Tibial nerve (tissue), 4 donors: Measurements from ENCODE around the gene TMUB1. TPM values are rescaled to one million over a fixed set of nuclear protein-coding genes. Genes with fewer than 3 reads are reported as not detected.

Experiments
- DNase-seq, 2 donors: peaks; one replicate each; pipeline ENCODE4 v3.0.0-alpha.2; 2019; ENCODE audit warnings: low spot score in 2 of 2
- H3K27ac ChIP-seq, 4 donors: fragments of 200-600 bp; sonication (generic) in 3 of 4; one replicate each; pipeline ENCODE4 v1.5.1; 2017 to 2019; ENCODE audit warnings: mild to moderate bottlenecking in 1 of 4
- H3K27me3 ChIP-seq, 2 donors: fragments of 200-600 bp; sonication (generic) in 1 of 2; one replicate each; pipeline versions ENCODE4 v1.5.1 to v1.6.0; 2017 to 2019
- H3K36me3 ChIP-seq, 3 donors: fragments of 200-600 bp; sonication (generic); one replicate each; pipeline ENCODE4 v1.5.1; 2018 to 2019
- H3K4me1 ChIP-seq, 4 donors: fragments of 200-600 bp; sonication (generic) in 3 of 4; one replicate each; pipeline ENCODE4 v1.5.1; 2017 to 2019
- H3K4me3 ChIP-seq, 4 donors: fragments of 200-600 bp; sonication (generic) in 3 of 4; one replicate each; pipeline ENCODE4 v1.5.1; 2017 to 2019; ENCODE audit warnings: mild to moderate bottlenecking in 1 of 4, moderate library complexity in 1 of 4
- H3K9me3 ChIP-seq, 4 donors: fragments of 200-600 bp; sonication (generic) in 3 of 4; one replicate each; pipeline ENCODE4 v1.5.1; 2017 to 2019
- CTCF ChIP-seq, 5 experiments: fragments of 200-600 bp in 3 of 5; fragments of 450-650 bp in 2 of 5; sonication (generic) in 3 of 5; IDR thresholded peaks; one replicate each; pipeline ENCODE4 v1.5.1; 2016 to 2019; ENCODE audit warnings: antibody characterized with exemption in 5 of 5, mild to moderate bottlenecking in 3 of 5, moderate library complexity in 2 of 5
- EP300 ChIP-seq, 2 donors: sonication (generic); formaldehyde crosslinking; IDR thresholded peaks; one replicate each; pipeline ENCODE4 v1.6.1; 2017; ENCODE audit warnings: antibody characterized with exemption in 2 of 2, mild to moderate bottlenecking in 1 of 2
- POLR2A ChIP-seq, 2 donors: fragments of 450-650 bp; IDR thresholded peaks; one replicate each; pipeline ENCODE4 v1.6.1; 2017; ENCODE audit warnings: antibody characterized with exemption in 2 of 2, mild to moderate bottlenecking in 2 of 2, moderate library complexity in 2 of 2
- WGBS, 2 donors: methylation state at CpG; one replicate each; pipeline ENCODE4 v1.1.5; 2018; 5-methylcytosine and 5-hydroxymethylcytosine counted together
- total RNA-seq, 4 donors: library from RNA; depleted of rRNA; stranded (reverse); fragments of >200 nt; gene quantifications; one replicate each; pipeline ENCODE4 v1.1.0, GENCODE V29; 2016

The TMUB1 gene
- total RNA-seq, 4 donors from 2014 or later = 24.3 to 61.5 (median 33.8) TPM

- Histone ChIP-seq H3K36me3 (peaks cover 0 to 29% (median 4%) of the 10 kb centered on the region in 3 donors), H3K9me3 (no peaks in the 10 kb centered on the region), H3K27me3 (no peaks in the 10 kb centered on the region), H3K27ac (peak within 1 kb of the TSS; percentile 92 to 99 (median 98)), H3K4me3 (peak within 1 kb of the TSS; percentile 66 to 92 (median 82)), H3K4me1 (peaks cover 0 to 68% (median 38%) of the 10 kb centered on the region in 4 donors)
- WGBS, 2 donors = 0 to 3% methylated on average over 8 to 18 of the region's 66 CpGs
- peak; percentile 81 to 82 for DNase-seq
- TF ChIP-seq EP300 (IDR thresholded peaks at IDR 0.05) (peak in 1 of 2 donors; percentile 84), CTCF (IDR thresholded peaks at IDR 0.05) (peak in 1 of 5 experiments; percentile 21), POLR2A (IDR thresholded peaks at IDR 0.05) (peak in 1 of 2 donors; percentile 76)
These were observed 2.6 kb downstream of the TMUB1 start, which contains the start of gene FASTK for GRCh38 chr7:151080522-151081169. Gene FASTK (minus strand): TSS chr7:151080809. CDS start chr7:151080766, 43 bp downstream.

- Histone ChIP-seq H3K36me3 (peaks cover 0 to 35% (median 10%) of the 10 kb centered on the region in 3 donors), H3K4me1 (peaks cover 0 to 63% (median 33%) of the 10 kb centered on the region in 4 donors), H3K4me3 (peak overlapping the region; percentile 66 to 92 (median 82)), H3K27ac (peak overlapping the region; percentile 92 to 99 (median 98)), H3K27me3 (no peaks in the 10 kb centered on the region), H3K9me3 (no peaks in the 10 kb centered on the region)
- no peak for TF ChIP-seq EP300 (IDR thresholded peaks at IDR 0.05)
- no peak for TF ChIP-seq CTCF (IDR thresholded peaks at IDR 0.05)
- no peak for TF ChIP-seq POLR2A (IDR thresholded peaks at IDR 0.05)
- DNase-seq = no peak
- 1% methylated on average over 14 to 26 of the region's 31 CpGs for WGBS, 2 donors
These were observed 3.2 kb downstream of the TMUB1 start for GRCh38 chr7:151080067-151080521.

- DNase-seq = no peak
- Histone ChIP-seq H3K9me3 (no peaks in the 10 kb centered on the region), H3K4me3 (peak overlapping the region; percentile 66 to 92 (median 82)), H3K27ac (peak overlapping the region in 1 of 4 donors; percentile 97), H3K27me3 (no peaks in the 10 kb centered on the region), H3K36me3 (peaks cover 2 to 42% (median 14%) of the 10 kb centered on the region in 3 donors), H3K4me1 (peaks cover 0 to 62% (median 33%) of the 10 kb centered on the region in 4 donors)
- WGBS, 2 donors = 65 to 74% methylated on average over 26 to 27 of the region's 27 CpGs
- TF ChIP-seq CTCF (IDR thresholded peaks at IDR 0.05) (no peak), POLR2A (IDR thresholded peaks at IDR 0.05) (no peak), EP300 (IDR thresholded peaks at IDR 0.05) (no peak)
These were observed 3.9 kb downstream of the TMUB1 start for GRCh38 chr7:151079199-151079910.

GRCh38 chr7:151078233-151079040 lies 4.9 kb downstream of the TMUB1 start:
- peaks cover 2 to 51% (median 14%) of the 10 kb centered on the region in 3 donors for H3K36me3 ChIP-seq
- H3K27ac ChIP-seq = peak overlapping the region in 1 of 4 donors; percentile 25
- H3K4me3 ChIP-seq = no peak overlapping the region
- no peaks in the 10 kb centered on the region for H3K9me3 ChIP-seq
- no peak for TF ChIP-seq CTCF (IDR thresholded peaks at IDR 0.05)
- peak in 1 of 2 donors; percentile 36 for TF ChIP-seq EP300 (IDR thresholded peaks at IDR 0.05)
- 33 to 34% methylated on average over 18 to 19 of the region's 22 CpGs for WGBS, 2 donors
- H3K27me3 ChIP-seq = no peaks in the 10 kb centered on the region
- H3K4me1 ChIP-seq = peaks cover 0 to 53% (median 30%) of the 10 kb centered on the region in 4 donors
- no peak for DNase-seq
